ENCODE measurements around the gene MMP24.
"Not testable (repeated sequence)": the region's sequence is repeated elsewhere in the genome, so short reads cannot be mapped to it uniquely, and the experiment has no call there.

Gene MMP24

DNA sequence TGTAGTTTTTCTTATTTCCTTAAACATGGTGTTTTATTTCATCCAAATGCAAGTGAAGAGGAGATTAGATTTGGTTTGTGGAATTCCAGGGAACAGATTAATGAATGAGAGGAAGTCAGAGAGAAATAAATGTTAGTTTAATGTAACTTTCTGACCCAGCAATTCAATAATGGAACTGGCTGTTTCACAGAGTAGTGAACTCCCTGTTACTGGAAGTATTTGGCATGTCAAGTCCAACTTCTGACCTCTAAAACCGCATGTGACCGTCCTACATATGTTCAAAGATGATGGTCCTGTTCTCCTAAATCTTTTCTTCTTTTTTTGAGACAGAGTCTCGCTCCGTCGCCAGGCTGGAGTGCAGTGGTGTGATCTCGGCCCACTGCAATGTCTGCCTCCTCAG, 35.9 kb upstream of the MMP24 start:
- TF ChIP-seq, protein P1, sequence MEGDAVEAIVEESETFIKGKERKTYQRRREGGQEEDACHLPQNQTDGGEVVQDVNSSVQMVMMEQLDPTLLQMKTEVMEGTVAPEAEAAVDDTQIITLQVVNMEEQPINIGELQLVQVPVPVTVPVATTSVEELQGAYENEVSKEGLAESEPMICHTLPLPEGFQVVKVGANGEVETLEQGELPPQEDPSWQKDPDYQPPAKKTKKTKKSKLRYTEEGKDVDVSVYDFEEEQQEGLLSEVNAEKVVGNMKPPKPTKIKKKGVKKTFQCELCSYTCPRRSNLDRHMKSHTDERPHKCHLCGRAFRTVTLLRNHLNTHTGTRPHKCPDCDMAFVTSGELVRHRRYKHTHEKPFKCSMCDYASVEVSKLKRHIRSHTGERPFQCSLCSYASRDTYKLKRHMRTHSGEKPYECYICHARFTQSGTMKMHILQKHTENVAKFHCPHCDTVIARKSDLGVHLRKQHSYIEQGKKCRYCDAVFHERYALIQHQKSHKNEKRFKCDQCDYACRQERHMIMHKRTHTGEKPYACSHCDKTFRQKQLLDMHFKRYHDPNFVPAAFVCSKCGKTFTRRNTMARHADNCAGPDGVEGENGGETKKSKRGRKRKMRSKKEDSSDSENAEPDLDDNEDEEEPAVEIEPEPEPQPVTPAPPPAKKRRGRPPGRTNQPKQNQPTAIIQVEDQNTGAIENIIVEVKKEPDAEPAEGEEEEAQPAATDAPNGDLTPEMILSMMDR (IDR thresholded peaks at IDR 0.05; ENCODE audit: low read length, missing control alignments), result no peak
- no peak overlapping the region for H3K4me3 ChIP-seq (replicated peaks; ENCODE audit: low read depth, low read length)
- no peak for DNase-seq (ENCODE audit: low read depth)

GRCh38 chr20:35191419-35192117, 34.9 kb upstream of the MMP24 start:
- TF ChIP-seq, protein P1 (IDR thresholded peaks at IDR 0.05; ENCODE audit: low read length, missing control alignments), result no peak
- no peak for DNase-seq (ENCODE audit: low read depth)
- H3K4me3 ChIP-seq (replicated peaks; ENCODE audit: low read depth, low read length), result no peak overlapping the region

- TF ChIP-seq, protein P1 (IDR thresholded peaks at IDR 0.05; ENCODE audit: low read length, missing control alignments), result no peak
- DNase-seq (ENCODE audit: low read depth), result no peak
- H3K4me3 ChIP-seq (replicated peaks; ENCODE audit: low read depth, low read length), result no peak overlapping the region
Measured at GRCh38 chr20:35192118-35192872, 34.2 kb upstream of the MMP24 start.

DNA sequence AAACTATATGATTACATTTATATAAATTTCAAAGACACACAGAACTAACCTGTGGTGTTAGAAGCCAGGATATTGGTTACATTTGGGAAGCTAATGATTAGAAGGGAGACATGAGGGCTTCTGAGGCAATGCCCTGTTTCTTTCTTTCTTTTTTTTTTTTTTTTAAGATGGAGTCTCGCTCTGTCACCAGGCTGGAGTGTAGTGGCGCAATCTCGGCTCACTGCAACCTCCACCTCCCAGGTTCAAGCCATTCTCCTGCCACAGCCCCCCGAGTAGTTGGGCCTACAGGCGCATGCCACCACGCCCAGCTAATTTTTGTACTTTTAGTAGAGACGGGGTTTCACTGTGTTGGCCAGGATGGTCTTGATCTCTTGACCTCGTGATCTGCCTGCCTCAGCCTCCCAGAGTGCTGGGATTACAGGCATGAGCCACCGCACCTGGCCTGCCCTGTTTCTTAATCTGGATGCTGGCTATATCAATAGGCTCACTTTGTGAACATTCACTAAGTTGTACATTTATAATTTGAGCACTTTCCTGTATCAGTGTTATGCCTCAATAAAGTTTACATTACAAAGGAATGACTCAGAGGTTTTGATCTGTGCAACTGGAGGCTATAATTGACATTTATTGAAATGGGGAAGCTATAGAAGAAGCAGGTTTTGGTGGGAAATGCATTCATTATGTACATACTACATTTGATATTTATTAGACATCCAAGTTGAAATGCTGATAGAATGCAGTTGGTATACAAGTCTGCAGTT, 33.3 kb upstream of the MMP24 start:
- not testable (repeated sequence) for H3K4me3 ChIP-seq (replicated peaks; ENCODE audit: low read depth, low read length); DNase-seq (ENCODE audit: low read depth)

DNA sequence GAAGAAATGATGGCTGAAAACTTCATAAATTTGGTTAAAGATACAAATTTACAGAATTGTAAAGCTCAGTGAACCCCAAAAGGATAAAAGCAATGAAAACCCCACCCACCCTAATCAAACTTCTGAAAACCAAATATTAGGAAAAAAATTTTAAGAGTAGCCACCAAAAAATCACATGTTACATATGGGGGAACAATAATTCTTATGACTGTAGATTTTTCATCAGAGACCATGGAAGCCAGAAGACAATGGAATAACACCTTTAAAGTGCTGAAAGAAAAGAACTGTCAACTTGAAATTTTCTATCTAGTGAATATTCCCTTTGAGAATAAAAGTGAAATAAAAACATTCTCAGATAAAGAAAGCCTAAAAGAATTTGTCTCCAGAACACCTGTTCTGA, 30.2 kb upstream of the MMP24 start:
- TF ChIP-seq, protein P1 (IDR thresholded peaks at IDR 0.05; ENCODE audit: low read length, missing control alignments), result no peak
- H3K4me3 ChIP-seq (replicated peaks; ENCODE audit: low read depth, low read length), result no peak overlapping the region
- DNase-seq (ENCODE audit: low read depth), result no peak

DNA sequence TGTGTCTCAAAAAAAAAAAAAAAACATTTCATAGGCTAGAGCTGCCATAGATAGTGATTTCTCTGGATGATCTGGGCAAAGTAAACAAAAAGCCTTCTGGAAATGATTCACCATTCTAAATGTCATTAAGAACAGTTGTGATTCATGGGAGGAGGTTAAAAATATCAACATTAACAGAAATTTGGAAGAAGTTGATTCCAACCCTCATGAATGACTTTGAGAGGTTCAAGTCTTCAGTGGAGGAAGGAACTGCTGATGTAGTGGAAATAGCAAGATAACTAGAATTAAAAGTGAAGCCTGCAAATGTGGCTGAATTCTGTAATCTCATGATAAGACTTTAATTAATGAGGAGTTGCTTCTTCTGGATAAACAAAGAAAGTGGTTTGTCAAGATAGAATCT, 26.8 kb upstream of the MMP24 start:
- TF ChIP-seq, protein P1 (IDR thresholded peaks at IDR 0.05; ENCODE audit: low read length, missing control alignments), result no peak

GRCh38 chr20:35200267-35200666, 26.2 kb upstream of the MMP24 start:
- H3K4me3 ChIP-seq (replicated peaks; ENCODE audit: low read depth, low read length), result no peak overlapping the region
- TF ChIP-seq, protein P1 (IDR thresholded peaks at IDR 0.05; ENCODE audit: low read length, missing control alignments), result no peak
- DNase-seq (ENCODE audit: low read depth), result peak; percentile 73

More for the DNA sequence above, 26.8 kb upstream of the MMP24 start:
- no peak overlapping the region for H3K4me3 ChIP-seq (replicated peaks; ENCODE audit: low read depth, low read length)
- DNase-seq (ENCODE audit: low read depth), result no peak

- DNase-seq (ENCODE audit: low read depth); H3K4me3 ChIP-seq (replicated peaks; ENCODE audit: low read depth, low read length): not testable (repeated sequence)
Measured at GRCh38 chr20:35201467-35201866, 25.0 kb upstream of the MMP24 start.
